Gastrocnemius medialis (tissue), 4 donors: ENCODE results near the gene EYA3.

Experiments
- CTCF ChIP-seq, 5 experiments: fragments of 450-650 bp in 3 of 5; fragments of 200-600 bp in 2 of 5; sonication (generic) in 2 of 5; IDR thresholded peaks in 4 of 5; conservative IDR thresholded peaks in 1 of 5; 1 replicate in 4 of 5; 2 replicates in 1 of 5; pipeline ENCODE4 v1.5.1; 2016 to 2019; ENCODE audit warnings: antibody characterized with exemption in 5 of 5, mild to moderate bottlenecking in 3 of 5, moderate library complexity in 3 of 5
- POLR2A ChIP-seq, 2 donors: fragments of 450-650 bp; IDR thresholded peaks; one replicate each; pipeline ENCODE4 v1.6.1; 2017; ENCODE audit warnings: antibody characterized with exemption in 2 of 2, mild to moderate bottlenecking in 2 of 2, moderate library complexity in 2 of 2

DNA sequence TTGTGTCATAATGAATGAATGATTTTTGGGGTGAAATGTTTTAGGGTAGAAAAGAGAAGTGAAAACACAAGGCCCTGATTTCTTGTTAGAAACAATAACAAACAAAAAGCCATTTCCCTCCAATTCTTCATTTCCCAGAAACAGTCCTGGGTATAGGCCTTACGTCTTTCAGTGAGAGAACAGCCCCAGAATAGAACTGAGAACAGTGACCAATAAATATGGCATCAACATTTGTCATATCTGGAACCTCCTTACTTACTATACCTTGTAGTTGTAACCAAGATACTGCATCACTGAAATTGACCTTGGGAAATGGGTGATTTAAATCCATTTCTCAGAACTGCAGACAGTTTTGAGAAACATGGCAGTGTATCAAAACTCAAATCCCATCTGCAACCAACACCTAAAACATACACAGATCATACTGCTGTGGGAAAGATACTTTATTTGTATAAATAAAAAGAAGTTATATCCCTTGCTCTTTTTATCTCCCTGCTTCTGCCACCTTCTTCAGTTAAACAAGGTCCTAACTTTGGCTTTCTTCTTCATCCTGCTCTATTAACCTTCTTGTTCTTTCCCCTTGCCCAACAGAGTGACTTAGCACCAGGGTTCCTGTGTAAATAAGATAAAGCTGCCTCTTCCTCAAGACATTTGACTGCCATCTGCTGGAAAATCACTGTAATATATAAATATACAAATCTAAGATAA, 109.1 kb downstream of the EYA3 start:
- TF ChIP-seq CTCF (IDR thresholded peaks at IDR 0.05 in 4 of 5, conservative IDR thresholded peaks at IDR 0.05 in 1 of 5) = peak; percentile 48 to 63 (median 61)
- TF ChIP-seq POLR2A (IDR thresholded peaks at IDR 0.05) = no peak
